HG03064 (cell line): ENCODE results near the gene CCR7.

Experiments used
- ATAC-seq: cut with Tn5 transposase; IDR thresholded peaks from one replicate; pipeline ENCODE4 v1.9.1; 2021; ENCODE audit warnings: low read depth; ENCODE audit not compliant: unreplicated experiment

CCR7 gene

DNA sequence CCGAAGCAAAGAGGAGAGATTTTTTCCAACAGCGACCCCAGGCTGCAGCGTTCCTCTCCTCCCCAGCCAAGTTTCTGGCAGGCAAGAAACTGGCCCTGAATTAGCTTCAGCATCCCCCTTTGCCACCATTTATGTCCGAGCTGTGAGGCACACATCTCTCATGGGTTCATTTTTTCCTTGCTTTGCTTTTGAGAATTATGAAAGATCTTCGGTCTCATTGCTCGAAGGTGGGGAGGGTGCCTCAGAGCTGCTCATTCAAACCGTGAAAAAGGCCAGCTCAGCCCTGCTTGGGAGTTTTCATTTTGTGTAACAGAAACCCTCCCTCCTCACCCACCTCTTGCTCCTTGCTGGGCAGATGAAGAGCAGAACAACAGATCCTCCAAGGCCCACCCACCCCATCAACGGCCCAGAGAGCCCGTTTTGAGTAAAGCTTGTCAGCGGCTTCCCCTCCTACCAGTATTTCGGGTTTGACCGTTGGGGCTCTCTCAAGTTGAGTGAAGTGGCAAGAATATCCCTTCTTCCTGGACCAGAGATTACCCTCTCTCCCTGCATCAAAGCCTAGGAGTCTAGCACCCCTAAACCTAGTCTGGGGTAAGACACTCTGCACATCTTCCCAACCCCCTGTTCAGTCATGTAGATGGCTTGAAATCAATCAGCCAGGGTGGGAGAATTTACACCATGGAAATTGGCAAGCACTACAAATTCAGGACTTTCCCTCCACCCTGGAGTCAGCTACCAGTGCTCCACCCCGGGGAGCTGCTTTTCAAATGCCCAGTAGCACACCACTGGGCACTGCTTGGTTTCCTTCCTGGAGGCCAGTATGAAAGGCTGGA, 1.8 kb downstream of the CCR7 start:
- ATAC-seq = no peak

DNA sequence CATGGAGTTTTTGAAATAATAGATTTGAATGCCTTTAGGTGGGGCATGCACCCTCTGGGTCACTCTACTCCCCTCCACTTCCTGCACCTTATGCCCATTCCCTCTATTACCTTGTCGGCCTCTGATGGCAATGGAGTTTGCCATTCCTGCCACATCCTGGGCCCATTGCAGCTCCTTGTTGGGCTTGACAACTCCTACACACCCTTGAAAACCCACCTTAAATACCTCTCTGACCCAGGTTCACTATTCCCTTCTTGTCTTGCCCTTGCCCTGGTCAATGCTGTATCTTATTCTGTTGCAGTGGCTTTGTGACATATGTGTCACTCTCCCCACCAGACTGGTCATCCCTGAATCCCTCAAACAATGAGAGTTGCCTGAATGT, 2.4 kb downstream of the CCR7 start:
- ATAC-seq = no peak

DNA sequence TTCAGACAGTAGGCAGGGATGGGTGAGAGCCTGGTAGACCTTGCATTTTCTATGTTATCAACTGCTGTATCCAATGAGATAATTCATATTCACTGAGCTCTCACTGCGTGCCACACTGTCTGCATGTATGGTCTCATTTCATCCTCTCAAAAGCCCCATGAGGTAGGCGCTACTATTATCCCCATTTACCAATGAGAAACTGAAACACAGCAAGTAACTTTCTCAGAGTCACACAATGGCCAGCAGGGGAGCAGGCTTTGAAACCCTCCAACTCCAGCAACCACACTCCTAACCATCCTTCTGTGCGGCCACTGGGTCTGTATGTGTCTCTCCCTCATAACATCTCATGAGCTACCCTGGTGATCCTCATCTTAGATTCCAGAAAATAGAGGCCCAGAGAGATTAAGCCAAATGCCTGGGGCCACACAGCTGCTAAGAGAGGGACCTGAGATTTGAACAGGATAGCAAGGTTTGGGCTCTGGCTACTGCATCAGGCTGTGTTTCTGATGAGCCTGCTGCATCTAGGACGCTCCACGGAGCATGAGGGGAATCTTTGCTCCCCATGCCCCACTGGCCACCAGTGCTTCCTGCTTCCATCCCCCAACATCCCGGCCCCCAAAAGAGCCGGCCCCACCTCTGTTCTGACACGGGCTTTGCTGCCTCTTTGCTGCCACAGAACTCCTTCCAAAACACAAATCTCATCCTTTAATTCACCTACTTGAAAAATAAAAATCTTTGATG, 3.2 kb downstream of the CCR7 start:
- ATAC-seq = no peak

DNA sequence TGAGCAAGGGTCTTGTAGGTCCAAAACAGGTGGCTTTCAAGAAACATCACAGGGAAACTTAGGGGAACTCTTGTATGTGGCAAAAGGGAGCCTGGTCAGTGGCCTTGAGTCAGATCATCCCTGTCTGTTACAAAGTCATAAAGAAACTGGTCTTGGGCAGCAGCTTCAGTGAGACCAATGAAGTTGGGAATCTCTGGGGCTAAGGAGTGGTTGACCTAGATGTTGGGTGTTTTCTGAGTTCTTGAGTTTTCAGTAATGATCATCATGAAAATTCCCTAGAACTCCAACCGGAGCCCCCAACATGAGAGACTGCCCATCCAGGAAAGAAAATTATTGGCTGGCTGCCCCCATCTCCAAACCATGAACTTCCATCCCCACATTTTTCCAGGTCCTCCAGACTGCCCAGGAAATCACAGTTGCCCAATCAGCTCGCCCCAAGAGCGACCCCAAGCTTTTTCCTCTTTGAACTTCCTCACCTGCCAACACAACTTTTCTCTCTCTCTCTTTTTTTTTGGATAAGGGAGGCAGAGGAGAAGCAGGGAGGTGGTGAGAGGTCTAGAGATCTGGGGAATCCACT, 3.9 kb downstream of the CCR7 start:
- no peak for ATAC-seq

DNA sequence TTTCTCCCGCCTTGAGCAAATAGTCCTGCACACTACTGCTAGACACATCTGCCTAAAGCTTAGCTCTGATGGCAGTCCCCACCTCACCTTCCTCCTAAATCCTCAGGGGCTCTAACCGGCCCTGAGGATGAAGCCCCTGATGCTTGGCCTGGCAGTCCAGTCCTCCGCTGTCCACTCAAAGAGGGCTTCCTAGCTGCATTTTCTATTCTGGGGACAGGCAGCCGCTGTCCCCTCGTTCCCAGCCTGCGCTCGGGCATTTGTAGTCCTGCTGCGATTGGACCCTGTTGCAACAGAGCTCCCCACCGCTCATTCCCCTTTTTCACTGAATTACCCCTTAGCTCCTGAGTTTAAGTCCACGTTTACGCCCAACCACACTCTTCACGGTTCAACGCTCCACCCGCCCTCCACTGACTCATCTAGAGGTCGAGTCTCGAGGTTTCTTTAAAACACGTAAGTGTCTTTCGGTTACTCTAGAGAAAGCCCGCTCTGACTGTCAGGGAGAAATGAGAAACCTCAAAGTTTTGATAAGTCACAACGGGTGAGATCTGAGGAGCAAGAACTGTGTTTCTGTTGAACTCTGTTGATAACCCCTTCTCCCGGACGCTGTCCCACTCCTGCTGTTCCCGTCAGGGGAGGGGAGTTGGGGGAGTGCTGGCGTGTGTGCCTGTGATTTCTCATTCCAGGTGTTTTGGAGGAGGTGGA, 4.5 kb downstream of the CCR7 start:
- no peak for ATAC-seq

DNA sequence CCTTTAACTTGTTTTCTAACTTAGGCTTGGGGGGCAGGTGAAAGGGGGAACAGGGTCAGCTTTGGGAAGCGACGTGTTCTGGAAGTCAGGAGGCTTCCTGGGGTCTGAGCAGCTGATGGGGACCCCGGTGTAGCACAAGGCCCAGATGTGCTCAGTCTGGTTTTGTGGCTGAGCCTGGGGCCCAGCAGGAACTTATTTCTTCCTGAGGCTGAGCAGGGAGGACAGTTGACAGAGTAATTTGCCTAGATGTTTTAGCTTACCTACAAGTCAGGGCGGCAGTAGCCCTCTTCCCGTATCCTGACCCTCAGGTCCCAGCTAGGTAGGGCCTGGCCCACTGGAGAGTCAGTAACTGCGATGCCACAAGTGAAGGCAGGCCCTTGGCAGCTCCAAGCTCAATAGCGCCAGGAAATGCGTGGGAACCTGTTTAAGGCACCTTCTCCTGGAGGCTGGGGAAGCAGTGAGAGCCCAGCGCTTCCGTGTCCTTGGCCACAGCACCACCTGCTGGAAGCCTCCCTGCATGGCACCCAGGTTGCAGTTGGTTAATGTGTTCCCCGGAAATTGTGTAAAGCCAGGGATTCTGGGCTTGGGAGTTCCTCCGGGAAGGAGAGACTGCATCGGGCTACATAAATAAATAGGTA, 5.2 kb downstream of the CCR7 start:
- no peak for ATAC-seq

DNA sequence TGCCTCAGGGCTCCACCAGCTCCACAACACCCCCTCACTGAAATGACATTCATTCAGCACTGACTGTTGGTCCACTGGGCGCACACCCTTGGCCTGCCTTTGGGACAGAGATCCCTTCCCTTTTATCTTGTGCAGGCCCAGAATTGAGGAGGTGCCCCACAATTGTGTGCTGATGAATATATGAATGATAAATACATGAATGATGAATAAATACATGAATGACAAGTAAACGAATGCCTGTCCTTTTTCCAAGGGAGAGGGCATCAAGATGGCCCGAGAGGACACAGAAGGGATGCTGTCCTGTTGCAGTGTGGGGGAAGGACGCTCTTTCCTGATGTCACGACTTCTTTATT, 5.7 kb downstream of the CCR7 start:
- ATAC-seq = no peak

DNA sequence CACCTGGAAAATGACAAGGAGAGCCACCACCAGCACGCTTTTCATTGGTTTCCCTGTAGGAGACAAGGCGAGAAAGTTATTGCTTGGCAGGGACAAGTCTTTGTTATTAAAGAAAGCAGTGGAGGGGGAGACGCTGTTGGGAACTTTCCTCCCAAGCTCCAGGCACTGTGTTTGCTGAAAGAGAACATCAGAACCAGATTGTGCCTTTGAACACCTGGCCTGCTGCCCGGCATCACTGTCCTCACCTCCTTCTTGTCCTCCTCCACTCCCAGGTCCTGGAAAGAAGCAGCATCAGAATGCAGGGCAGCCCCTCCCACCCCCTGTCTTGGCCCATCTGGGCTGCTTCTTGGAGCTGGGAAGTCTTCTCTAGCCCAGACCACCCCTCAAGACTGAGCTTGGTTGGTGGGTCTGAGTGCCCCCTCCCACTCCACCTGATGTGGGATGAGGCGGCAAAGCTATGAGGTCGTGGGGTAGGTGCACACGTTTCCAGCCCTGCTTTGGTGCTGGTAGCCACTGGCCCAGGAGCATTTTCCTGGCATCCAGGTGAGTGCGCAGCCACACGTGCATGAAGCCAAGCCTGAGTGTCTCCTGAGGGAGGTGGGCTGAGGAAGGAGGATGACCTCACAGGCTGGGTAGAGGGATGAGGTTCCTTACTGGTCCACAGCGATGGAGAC, 6.2 kb downstream of the CCR7 start:
- no peak for ATAC-seq

DNA sequence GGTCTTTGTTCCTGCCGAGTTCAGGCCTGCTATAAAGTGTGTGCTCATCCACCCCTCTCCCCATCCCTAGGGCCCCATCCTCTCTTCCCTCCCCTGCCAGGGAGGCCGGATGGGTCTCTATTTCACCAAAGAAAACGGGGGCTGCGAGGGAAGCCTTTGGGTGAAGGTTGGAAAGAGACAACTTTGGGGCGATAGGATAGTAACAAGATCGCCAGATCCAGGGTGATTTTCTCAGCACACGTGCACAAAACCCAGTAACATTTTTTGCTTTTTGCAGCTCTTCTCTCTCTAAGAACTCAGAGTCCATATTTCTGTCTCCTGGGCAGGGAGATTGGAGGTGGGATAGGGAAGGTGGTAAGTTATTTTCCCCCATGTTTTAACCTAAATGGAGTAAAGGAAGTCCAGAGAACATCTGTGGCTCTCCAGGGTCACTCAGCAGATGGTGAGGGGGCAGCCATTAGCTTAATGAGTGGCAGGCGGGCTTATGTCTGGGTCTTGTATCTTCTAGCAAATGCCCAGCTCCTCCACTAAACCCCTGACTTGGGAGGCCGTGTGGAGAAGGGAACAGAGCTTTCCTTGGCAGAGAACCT, 6.9 kb downstream of the CCR7 start:
- no peak for ATAC-seq

DNA sequence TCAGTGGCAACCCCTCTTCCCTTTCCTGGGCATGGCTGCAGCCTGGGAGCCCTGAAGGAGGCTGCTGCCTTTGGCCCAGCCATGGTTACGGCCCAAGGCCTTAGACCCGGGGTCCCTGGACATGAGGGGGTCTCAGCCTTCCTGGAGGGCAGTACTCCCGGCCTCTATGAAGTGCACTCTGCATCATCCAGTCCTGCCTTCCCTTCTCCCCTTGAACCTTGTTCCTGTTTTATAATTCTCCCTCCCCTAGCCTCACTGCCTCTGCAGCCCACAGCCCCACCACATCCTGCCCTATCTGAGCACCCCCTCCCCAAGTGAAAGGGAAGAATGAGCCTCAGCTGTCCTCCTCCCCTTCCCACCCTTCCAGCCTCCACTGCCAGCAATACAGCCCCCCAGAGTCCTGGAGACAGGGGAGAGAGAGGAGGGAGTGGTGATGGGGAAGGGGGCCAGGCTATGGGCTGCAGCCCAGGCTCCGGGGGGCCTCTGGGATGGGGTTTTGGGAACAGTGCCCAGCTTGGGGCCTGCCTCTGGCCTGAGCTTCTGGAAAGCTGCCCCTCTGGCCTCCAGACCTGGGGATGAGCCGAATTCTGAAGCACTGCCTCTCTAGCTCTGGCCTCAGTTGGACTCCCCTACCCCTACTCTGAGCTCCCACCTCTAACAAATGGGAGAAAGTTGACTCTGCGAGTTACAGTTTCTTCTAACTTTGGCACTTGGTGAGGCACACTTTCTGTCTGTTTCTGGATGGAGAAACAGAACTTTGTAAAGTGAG, 7.6 kb downstream of the CCR7 start:
- no peak for ATAC-seq

DNA sequence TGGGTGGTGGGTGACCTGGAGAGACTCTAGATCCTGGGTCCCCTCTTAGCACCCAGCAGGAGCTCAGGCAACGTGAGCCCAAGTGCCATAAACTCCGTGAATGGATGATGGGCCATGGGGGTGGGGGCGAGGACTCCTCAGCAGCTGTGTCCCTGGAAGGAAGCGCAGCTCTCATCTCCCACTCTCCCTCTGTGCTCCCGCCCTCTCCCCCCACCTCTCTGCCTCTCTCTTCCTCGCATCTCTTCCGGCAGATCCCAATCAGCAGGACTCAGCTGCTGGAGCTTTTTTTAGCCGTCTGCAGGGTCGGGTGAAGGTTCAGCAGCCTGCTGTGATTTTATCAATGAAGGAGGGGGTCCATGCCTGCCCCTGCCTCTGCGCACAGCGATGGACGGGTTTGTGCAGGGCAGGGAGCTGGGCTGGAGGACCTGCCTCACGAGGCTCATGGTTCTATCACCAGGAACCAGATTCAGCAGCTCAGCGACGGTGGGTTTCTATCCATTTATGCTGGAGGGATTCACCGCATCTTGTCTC, 8.3 kb downstream of the CCR7 start:
- no peak for ATAC-seq

DNA sequence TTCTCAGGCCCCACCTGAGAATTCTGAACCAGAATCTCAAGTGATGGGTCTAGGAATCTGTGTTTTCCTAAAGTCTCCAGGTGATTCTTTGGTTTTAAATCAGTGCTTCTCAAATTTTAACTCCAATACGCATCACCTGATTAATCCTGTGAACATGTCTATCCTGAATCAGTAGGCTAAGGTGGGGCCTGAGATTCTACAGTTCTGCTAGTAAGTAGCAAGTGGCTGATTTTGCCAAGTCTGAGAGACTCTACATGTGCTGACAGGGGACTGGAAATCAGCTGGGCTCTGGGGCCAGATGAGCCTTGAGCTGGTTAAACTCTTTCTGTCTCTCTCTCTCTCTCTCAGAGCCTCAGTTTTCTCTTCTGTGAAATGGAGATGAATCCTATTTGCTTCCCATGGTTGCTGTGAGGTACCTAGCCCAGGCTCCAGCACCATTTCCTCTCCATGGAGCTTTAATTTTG, 9.0 kb downstream of the CCR7 start:
- ATAC-seq = no peak

DNA sequence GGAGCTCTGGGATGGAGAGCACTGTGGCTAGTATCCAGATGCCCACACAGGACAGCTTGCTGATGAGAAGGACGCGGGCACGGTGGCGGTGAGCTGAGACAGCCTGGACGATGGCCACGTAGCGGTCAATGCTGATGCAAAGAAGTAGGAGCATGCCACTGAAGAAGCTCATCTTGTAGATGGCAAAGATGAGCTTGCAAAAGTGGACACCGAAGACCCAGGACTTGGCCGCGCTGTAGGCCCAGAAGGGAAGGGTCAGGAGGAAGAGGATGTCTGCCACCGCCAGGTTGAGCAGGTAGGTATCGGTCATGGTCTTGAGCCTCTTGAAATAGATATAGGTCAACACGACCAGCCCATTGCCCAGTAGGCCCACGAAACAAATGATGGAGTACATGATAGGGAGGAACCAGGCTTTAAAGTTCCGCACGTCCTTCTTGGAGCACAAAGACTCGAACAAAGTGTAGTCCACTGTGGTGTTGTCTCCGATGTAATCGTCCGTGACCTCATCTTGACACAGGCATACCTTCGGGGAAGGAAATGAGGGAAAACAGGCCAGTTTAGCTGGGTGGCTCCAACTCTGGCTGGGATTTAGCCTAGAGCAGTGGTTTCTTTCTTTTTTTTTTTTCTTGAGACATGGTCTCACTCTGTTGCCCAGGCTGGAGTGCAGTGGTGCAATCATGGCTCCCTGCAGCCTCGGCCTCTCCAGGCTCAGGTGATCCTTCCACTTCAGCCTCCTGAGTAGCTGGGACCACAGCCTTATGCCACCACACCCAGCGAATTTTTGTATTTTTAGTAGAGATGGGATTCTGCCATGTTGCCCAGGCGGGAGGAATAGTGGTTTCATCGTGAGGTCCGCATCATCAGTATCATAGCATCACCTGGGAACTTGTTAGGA, 9.7 kb downstream of the CCR7 start:
- ATAC-seq = no peak

DNA sequence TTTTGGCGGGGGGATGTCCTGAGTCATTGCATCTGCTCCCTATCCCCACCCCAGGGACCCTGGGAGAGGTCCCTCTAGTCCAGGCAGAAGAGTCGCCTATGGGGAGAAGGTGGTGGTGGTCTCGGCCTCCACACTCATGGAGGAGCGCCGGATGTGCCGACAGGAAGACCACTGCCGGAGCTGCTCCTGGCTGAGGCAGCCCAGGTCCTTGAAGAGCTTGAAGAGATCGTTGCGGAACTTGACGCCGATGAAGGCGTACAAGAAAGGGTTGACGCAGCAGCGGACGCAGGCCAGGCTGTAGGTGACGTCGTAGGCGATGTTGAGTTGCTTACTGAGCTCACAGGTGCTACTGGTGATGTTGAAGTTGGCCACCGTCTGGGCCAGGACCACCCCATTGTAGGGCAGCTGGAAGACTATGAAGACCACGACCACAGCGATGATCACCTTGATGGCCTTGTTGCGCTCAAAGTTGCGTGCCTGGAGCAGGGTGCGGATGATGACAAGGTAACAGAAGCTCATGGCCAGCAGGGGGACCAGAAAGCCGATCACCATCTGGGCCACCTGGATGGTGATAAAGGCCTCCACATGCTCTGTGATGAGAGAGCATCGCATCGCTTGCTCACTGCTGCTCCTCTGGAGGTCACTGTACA, 10.5 kb downstream of the CCR7 start:
- no peak for ATAC-seq

DNA sequence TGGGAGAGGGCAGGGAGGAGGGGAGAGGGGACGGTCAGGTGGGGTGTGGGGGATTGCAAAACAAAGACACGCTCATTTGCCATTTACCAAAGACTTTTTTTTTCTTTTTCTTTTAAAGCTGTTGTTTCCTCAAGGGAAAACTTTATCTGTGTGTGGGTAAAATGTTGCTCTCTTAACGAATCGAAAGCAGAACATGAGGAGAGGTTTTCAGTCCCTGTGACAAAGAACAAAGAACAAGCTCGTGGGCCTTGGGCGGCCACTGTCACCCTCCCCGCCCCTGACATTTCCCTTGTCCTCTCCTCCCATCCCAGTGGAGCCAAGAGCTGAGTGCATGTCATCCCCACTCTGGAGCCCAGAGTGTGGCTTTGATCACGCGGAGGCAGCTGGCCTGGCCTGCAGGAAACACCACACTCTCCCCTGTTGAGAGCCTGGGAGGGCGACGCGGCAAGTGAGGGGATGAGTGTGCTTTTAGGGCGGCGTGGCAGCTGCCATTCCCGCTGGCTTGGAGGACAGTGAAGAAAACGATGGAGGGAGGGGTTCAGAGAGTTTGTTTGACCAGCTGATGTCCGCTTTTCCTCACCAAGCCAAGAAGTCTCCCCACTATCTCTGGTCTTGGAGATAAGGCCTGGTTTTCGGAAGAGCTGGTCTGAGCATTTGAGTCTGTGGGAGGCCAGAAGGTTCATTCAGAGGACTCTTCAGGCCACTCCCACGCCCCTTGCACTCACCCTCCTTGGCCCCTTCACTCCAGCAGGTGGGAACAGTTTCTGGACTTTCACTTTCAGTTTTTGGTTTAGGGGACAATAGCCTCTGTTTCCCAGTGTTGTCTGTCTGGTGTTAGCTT, 11.4 kb downstream of the CCR7 start:
- no peak for ATAC-seq
